IMR-90 (cell line): ENCODE data around the gene KRT4. TPM values are rescaled to one million over a fixed set of nuclear protein-coding genes. Genes with fewer than 3 reads are reported as not detected.

Source experiments
- ATAC-seq: fragments of 200-7000 bp; cut with Tn5 transposase; 2 replicates; pipeline ENCODE4 v1.9.1; 2020; ENCODE audit warnings: low read depth, mild to moderate bottlenecking, moderate library complexity
- BruUV-seq: library from RNA; stranded (reverse); fragments of 400-500 nt; replicated peaks from 2 replicates; lab custom pipeline; 2021; lab: Mats Ljungman, UMichigan
- CTCF ChIA-PET: fragments of 300-600 bp; formaldehyde crosslinking; extraction: SDS; loops from one replicate; lab custom pipeline; 2021; ENCODE audit warnings: antibody characterized with exemption; lab: Yijun Ruan, JAX
- POLR2A ChIA-PET: fragments of 300-600 bp; sonication (Branson Sonifier 250); formaldehyde crosslinking; loops from one replicate; lab custom pipeline; 2022; ENCODE audit warnings: antibody characterized with exemption; ENCODE audit not compliant: unreplicated experiment; lab: Charles Lee
- DNase-seq: peaks from one replicate; pipeline ENCODE4 v3.0.0; 2013
- H2AFZ ChIP-seq: replicated peaks from 2 replicates; pipeline ENCODE3; 2013; ENCODE audit warnings: low read length, mild to moderate bottlenecking; ENCODE audit not compliant: poor library complexity
- H2AK5ac ChIP-seq: 2 replicates; pipeline ENCODE4 v1.6.1; 2013; ENCODE audit warnings: low read depth, low read length, inconsistent platforms
- H2AK9ac ChIP-seq: replicated peaks from 2 replicates; pipeline ENCODE3; 2013; ENCODE audit warnings: mild to moderate bottlenecking, low read depth, low read length, moderate library complexity; ENCODE audit not compliant: poor library complexity
- H2BK120ac ChIP-seq: 2 replicates; pipeline ENCODE4 v1.6.1; 2013; ENCODE audit warnings: low read depth, low read length, inconsistent platforms
- H2BK15ac ChIP-seq: 3 replicates; pipeline ENCODE4 v1.6.1; 2013; ENCODE audit warnings: low read depth, low read length, inconsistent platforms
- H2BK20ac ChIP-seq: 2 replicates; pipeline ENCODE4 v1.6.1; 2013; ENCODE audit warnings: low read depth, mild to moderate bottlenecking, inconsistent platforms, low read length, moderate library complexity
- H2BK5ac ChIP-seq: 2 replicates; pipeline ENCODE4 v1.6.1; 2013; ENCODE audit warnings: mild to moderate bottlenecking, low read depth, low read length, inconsistent platforms; ENCODE audit not compliant: poor library complexity, severe bottlenecking
- H3K14ac ChIP-seq: replicated peaks from 2 replicates; pipeline ENCODE4 v1.6.1; 2013; ENCODE audit warnings: low read depth, low read length, inconsistent platforms
- H3K18ac ChIP-seq: 2 replicates; pipeline ENCODE4 v1.6.1; 2013; ENCODE audit warnings: low read depth, low read length, control low read depth
- H3K23ac ChIP-seq: 2 replicates; pipeline ENCODE4 v1.6.1; 2013; ENCODE audit warnings: low read depth, low read length, inconsistent platforms
- H3K27ac ChIP-seq: 2 replicates; pipeline ENCODE4 v1.5.1; 2013; ENCODE audit warnings: mild to moderate bottlenecking, control low read depth, low read length; ENCODE audit not compliant: insufficient read depth
- H3K27me3 ChIP-seq: 2 replicates; pipeline ENCODE4 v1.6.1; 2013; ENCODE audit warnings: low read length; ENCODE audit not compliant: control insufficient read depth, insufficient read depth
- H3K36me3 ChIP-seq: 2 replicates; pipeline ENCODE4 v1.6.1; 2013; ENCODE audit warnings: low read length, mixed read lengths; ENCODE audit not compliant: control insufficient read depth, insufficient read depth
- H3K4ac ChIP-seq: 2 replicates; pipeline ENCODE4 v1.6.1; 2013; ENCODE audit warnings: low read depth, low read length, inconsistent platforms
- H3K4me1 ChIP-seq: 2 replicates; pipeline ENCODE4 v1.6.1; 2013; ENCODE audit warnings: low read length, mixed read lengths; ENCODE audit not compliant: control insufficient read depth, insufficient read depth
- H3K4me2 ChIP-seq: 2 replicates; pipeline ENCODE4 v1.6.1; 2013; ENCODE audit warnings: low read depth, mild to moderate bottlenecking, control low read depth, low read length, moderate library complexity
- H3K4me3 ChIP-seq: 2 replicates; pipeline ENCODE4 v1.5.1; 2013; ENCODE audit warnings: low read depth, mild to moderate bottlenecking, control low read depth, low read length, moderate library complexity; ENCODE audit not compliant: insufficient read depth
- H3K56ac ChIP-seq: 2 replicates; pipeline ENCODE4 v1.6.1; 2013; ENCODE audit warnings: low read length, inconsistent platforms; ENCODE audit not compliant: insufficient read depth; ENCODE audit errors: extremely low read depth
- H3K79me1 ChIP-seq, 2 experiments: 2 replicates each; pipeline ENCODE4 v1.6.1; 2013; ENCODE audit warnings: low read length in 2 of 2, inconsistent platforms in 1 of 2, low read depth in 1 of 2
- H3K9ac ChIP-seq: 2 replicates; pipeline ENCODE4 v1.6.1; 2013; ENCODE audit warnings: low read depth, low read length, control low read depth
- H3K9me1 ChIP-seq: 2 replicates; pipeline ENCODE4 v1.6.1; 2013; ENCODE audit warnings: low read length, inconsistent platforms; ENCODE audit not compliant: insufficient read depth
- H3K9me3 ChIP-seq: 2 replicates; pipeline ENCODE4 v1.6.1; 2013; ENCODE audit warnings: low read length; ENCODE audit not compliant: control insufficient read depth, insufficient read depth
- H4K20me1 ChIP-seq: 2 replicates; pipeline ENCODE4 v1.6.1; 2013; ENCODE audit warnings: low read length, inconsistent platforms; ENCODE audit not compliant: insufficient read depth
- H4K5ac ChIP-seq: 2 replicates; pipeline ENCODE4 v1.6.1; 2013; ENCODE audit warnings: mild to moderate bottlenecking, low read depth, low read length, control low read depth
- H4K8ac ChIP-seq, 2 experiments: 2 replicates each; pipeline ENCODE4 v1.6.1; 2013; ENCODE audit warnings: low read depth in 2 of 2, low read length in 2 of 2, control low read depth in 1 of 2, inconsistent platforms in 1 of 2
- H4K91ac ChIP-seq: 2 replicates; pipeline ENCODE4 v1.6.1; 2013; ENCODE audit warnings: low read depth, low read length, inconsistent platforms; ENCODE audit not compliant: insufficient read depth
- BHLHE40 ChIP-seq: fragments of 150-350 bp; IDR thresholded peaks from 2 replicates; pipeline ENCODE4 v1.6.1; 2016; ENCODE audit warnings: mild to moderate bottlenecking, low read depth, low read length
- CEBPB ChIP-seq: IDR thresholded peaks from 2 replicates; pipeline ENCODE4 v1.6.1; 2012; ENCODE audit warnings: low read depth, low read length, improper control_type of control experiment
- ELK1 ChIP-seq: fragments of 150-350 bp; IDR thresholded peaks from 2 replicates; pipeline ENCODE4 v1.6.1; 2016; ENCODE audit warnings: low read depth, mild to moderate bottlenecking, low read length, moderate library complexity, borderline replicate concordance
- MAFK ChIP-seq: IDR thresholded peaks from 2 replicates; pipeline ENCODE4 v1.6.1; 2012; ENCODE audit warnings: low read depth, low read length, improper control_type of control experiment
- POLR2A ChIP-seq: IDR thresholded peaks from 2 replicates; pipeline ENCODE4 v1.6.1; 2012; ENCODE audit warnings: mild to moderate bottlenecking, low read depth, low read length
- RCOR1 ChIP-seq: IDR thresholded peaks from 2 replicates; pipeline ENCODE4 v1.6.1; 2012; ENCODE audit warnings: mild to moderate bottlenecking, low read length, improper control_type of control experiment; ENCODE audit not compliant: insufficient replicate concordance
- SMC3 ChIP-seq: fragments of 150-350 bp; IDR thresholded peaks from 2 replicates; pipeline ENCODE4 v1.6.1; 2016; ENCODE audit warnings: low read depth, mild to moderate bottlenecking, antibody characterized with exemption, low read length, moderate library complexity
- USF2 ChIP-seq: fragments of 150-350 bp; IDR thresholded peaks from 2 replicates; pipeline ENCODE4 v1.6.1; 2017; ENCODE audit warnings: mild to moderate bottlenecking, antibody characterized with exemption, low read length, low read depth
- dilution Hi-C: fragments of 300-500 bp; cut with HindIII; formaldehyde crosslinking; loops from one replicate; pipeline ENCODE4 v1.14.3; 2018; ENCODE audit warnings: low sequenced_read_pairs; ENCODE audit not compliant: unreplicated experiment
- in situ Hi-C: fragments of 300-500 bp; cut with MboI; formaldehyde crosslinking; loops from 3 replicates; pipeline ENCODE4 v1.14.3; 2019; ENCODE audit warnings: low sequenced_read_pairs, inconsistent platforms, mixed read lengths
- intact Hi-C: fragments of 100-400 bp; cut with micrococcal nuclease; formaldehyde crosslinking; loops from 2 replicates; pipeline ENCODE4 v1.10.0; 2022
- polyA plus RNA-seq, 3 experiments: library from polyadenylated mRNA; depleted of rRNA; stranded (reverse); fragments of >200 nt; gene quantifications; 2 replicates each; pipeline ENCODE4 v1.2.3, GENCODE V29; 2012; ENCODE audit warnings: low replicate concordance in 1 of 3
- total RNA-seq: library from RNA; depleted of rRNA; stranded (reverse); fragments of >200 nt; gene quantifications from 2 replicates; pipeline ENCODE4 v1.2.3, GENCODE V29; 2012

The KRT4 gene
- total and polyA plus RNA-seq, 2 of the 4 experiments (the other 2 are of a cell fraction) = under 0.01 to 0.07 TPM

GRCh38 chr12:52769946-52770345 lies 44.0 kb downstream of the KRT4 start:
- H3K23ac ChIP-seq = no peak overlapping the region
- no TSS peak for BruUV-seq
- H3K9ac ChIP-seq = no peak overlapping the region
- no peaks in the 10 kb centered on the region for H4K20me1 ChIP-seq
- DNase-seq (no peak), ATAC-seq (no peak)
- H3K9me3 ChIP-seq = no peaks in the 10 kb centered on the region
- no peak overlapping the region for H2AK5ac ChIP-seq
- no peaks in the 10 kb centered on the region for H3K9me1 ChIP-seq
- POLR2A ChIA-PET = no interaction called here
- no peak overlapping the region for H3K27ac ChIP-seq
- H2BK15ac ChIP-seq = no peak overlapping the region
- CTCF ChIA-PET = no interaction called here
- H3K79me1 ChIP-seq = no peaks in the 10 kb centered on the region
- H3K4me2 ChIP-seq = no peak overlapping the region
- H2AK9ac ChIP-seq = no peak overlapping the region
- peaks cover 19% of the 10 kb centered on the region for H3K27me3 ChIP-seq
- no peak overlapping the region for H4K5ac ChIP-seq
- H3K56ac ChIP-seq = no peak overlapping the region
- TF ChIP-seq BHLHE40 (no peak), CEBPB (no peak), RCOR1 (no peak), POLR2A (no peak), MAFK (no peak), USF2 (no peak), SMC3 (no peak), ELK1 (no peak)
- no peak overlapping the region for H2BK120ac ChIP-seq
- no peak overlapping the region for H3K18ac ChIP-seq
- no peak overlapping the region for H2AFZ ChIP-seq
- H3K4ac ChIP-seq = no peak overlapping the region
- dilution Hi-C loops (no loop called here), intact Hi-C loops (no loop called here), in situ Hi-C loops (no loop called here)
- H3K14ac ChIP-seq = no peak overlapping the region
- H4K8ac ChIP-seq = no peak overlapping the region
- H3K4me3 ChIP-seq = no peak overlapping the region
- H3K4me1 ChIP-seq = no peaks in the 10 kb centered on the region
- no peak overlapping the region for H2BK5ac ChIP-seq
- H3K36me3 ChIP-seq = no peaks in the 10 kb centered on the region
- H4K91ac ChIP-seq = no peak overlapping the region
- H2BK20ac ChIP-seq = no peak overlapping the region
